Adipocyte (in vitro differentiated cells): ENCODE results near the gene PROK1.
"Not testable (repeated sequence)": the region's sequence is repeated elsewhere in the genome, so short reads cannot be mapped to it uniquely, and the experiment has no call there.

Experiments
- DNase-seq: peaks from one replicate; pipeline ENCODE4 v3.0.0-alpha.2; 2015; ENCODE audit warnings: low read depth
- H3K27me3 ChIP-seq: replicated peaks from 2 replicates; pipeline ENCODE4 v1.7.0; 2013; ENCODE audit warnings: mild to moderate bottlenecking, low read length, moderate library complexity; ENCODE audit not compliant: control insufficient read depth, insufficient read depth
- H3K36me3 ChIP-seq: 2 replicates; pipeline ENCODE4 v1.7.0; 2013; ENCODE audit warnings: low read length, mild to moderate bottlenecking, moderate library complexity; ENCODE audit not compliant: control insufficient read depth, insufficient read depth, severe bottlenecking
- H3K4me1 ChIP-seq: 2 replicates; pipeline ENCODE4 v1.7.0; 2013; ENCODE audit warnings: mild to moderate bottlenecking, low read length, moderate library complexity; ENCODE audit not compliant: control insufficient read depth, insufficient read depth
- H3K4me3 ChIP-seq: 2 replicates; pipeline ENCODE4 v1.7.0; 2013; ENCODE audit warnings: mild to moderate bottlenecking, low read length, moderate library complexity
- H3K9ac ChIP-seq: 2 replicates; pipeline ENCODE4 v1.7.0; 2013; ENCODE audit warnings: mild to moderate bottlenecking, low read length, moderate library complexity
- H3K9me3 ChIP-seq: 2 replicates; pipeline ENCODE4 v1.7.0; 2013; ENCODE audit warnings: mild to moderate bottlenecking, low read length, moderate library complexity; ENCODE audit not compliant: control insufficient read depth

PROK1 gene

DNA sequence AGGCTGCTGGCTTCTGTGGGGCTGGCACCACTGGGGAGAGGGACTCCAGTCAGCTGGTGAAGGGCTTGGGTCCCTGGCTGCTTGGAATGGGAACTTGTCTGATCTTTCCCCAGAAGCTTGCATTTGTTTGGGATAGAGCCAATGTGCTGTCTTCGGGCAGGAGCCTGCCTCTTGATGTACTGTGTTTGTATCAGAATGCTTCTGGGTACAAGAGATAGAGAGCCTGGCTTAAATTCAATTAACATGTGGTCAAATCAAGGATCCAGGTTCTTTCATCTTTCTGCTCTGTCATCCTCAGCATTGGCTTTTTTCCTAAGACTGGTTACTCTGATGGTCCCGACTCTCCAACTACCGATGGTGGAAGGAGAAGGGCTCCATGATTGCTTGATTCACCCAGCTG is 16.0 kb upstream of the PROK1 start:
- DNase-seq, result no peak
- peaks cover 20% of the 10 kb centered on the region for H3K27me3 ChIP-seq

DNA sequence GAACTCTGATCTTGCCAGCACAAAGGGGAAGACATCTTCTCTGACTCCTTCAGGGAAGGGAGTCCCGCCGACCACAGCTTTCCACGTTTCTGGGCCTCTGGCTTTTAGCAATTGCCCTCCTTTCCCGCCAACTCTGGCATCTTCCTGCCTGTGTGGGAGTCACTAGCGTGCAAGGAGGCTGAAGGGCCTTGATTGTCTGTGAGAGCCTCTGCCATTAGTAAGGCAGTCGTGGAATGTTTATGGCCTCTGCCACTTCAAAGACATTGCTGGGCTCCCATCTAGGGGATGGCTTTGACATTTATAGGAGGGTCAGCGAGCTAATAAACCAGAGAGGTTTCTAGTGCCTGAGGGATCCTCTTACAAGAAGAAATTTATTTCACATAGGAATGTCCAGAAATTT is 14.3 kb upstream of the PROK1 start:
- DNase-seq, result peak; percentile 11
- no peak overlapping the region for H3K4me3 ChIP-seq
- H3K27me3 ChIP-seq, result peaks cover 4% of the 10 kb centered on the region
- H3K9ac ChIP-seq, result no peak overlapping the region
- H3K36me3 ChIP-seq, result no peaks in the 10 kb centered on the region
- peaks cover 21% of the 10 kb centered on the region for H3K4me1 ChIP-seq
- H3K9me3 ChIP-seq, result no peaks in the 10 kb centered on the region

More for the DNA sequence above, 16.0 kb upstream of the PROK1 start:
- H3K9ac ChIP-seq, result no peak overlapping the region
- peaks cover 12% of the 10 kb centered on the region for H3K4me1 ChIP-seq
- no peaks in the 10 kb centered on the region for H3K36me3 ChIP-seq
- no peak overlapping the region for H3K4me3 ChIP-seq
- no peaks in the 10 kb centered on the region for H3K9me3 ChIP-seq

DNA sequence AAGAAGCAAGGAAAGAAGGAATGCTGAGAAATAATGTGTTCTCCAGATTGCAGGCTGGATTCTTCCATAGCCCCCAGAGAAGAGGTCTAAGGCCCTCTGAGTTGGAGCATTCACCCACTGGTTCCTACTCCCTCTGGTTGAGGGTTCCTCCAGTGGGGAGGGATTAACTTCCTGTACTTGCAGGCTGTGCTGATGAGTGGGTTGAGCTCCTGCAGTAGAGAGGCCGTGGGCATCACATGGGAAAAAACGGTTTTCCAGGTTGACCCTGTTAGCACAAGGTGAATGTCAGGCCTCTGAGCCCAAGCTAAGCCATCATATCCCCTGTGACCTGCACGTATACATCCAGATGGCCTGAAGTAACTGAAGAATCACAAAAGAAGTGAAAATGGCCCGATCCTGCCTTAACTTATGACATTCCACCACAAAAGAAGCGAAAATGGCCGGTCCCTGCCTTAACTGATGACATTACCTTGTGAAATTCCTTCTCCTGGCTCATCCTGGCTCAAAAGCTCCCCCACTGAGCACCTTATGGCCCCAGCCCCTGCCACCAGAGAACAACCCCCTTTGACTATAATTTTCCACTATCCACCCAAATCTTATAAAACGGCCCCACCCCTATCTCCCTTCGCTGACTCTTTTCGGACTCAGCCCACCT is 13.2 kb upstream of the PROK1 start:
- H3K36me3 ChIP-seq, H3K27me3 ChIP-seq, H3K9me3 ChIP-seq, H3K9ac ChIP-seq, DNase-seq, H3K4me3 ChIP-seq: not testable (repeated sequence)
- peaks cover 29% of the 10 kb centered on the region for H3K4me1 ChIP-seq

DNA sequence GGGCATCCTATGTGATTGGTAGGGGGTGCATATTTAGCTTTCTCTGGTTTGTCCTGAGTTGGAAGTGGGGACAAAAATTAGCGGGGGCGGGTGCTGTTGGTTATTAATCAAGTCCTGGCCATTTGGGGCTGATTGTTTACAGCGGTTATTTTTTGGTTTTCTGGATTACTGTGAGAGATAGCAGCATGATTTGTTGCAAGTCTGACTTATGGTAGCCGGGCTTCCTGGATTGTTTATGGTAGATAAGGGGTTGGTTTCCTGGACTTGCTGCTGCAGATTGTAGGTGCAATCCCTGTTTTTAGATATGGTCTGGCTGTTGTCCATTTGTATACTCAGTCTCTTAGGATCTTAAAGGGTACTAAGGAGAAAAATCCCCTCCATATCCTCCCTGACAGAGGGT is 12.1 kb upstream of the PROK1 start:
- Histone ChIP-seq H3K4me1 (peaks cover 22% of the 10 kb centered on the region), H3K9me3 (no peaks in the 10 kb centered on the region), H3K36me3 (no peaks in the 10 kb centered on the region), H3K27me3 (no peaks in the 10 kb centered on the region), H3K4me3 (no peak overlapping the region), H3K9ac (no peak overlapping the region)
- DNase-seq, result no peak

DNA sequence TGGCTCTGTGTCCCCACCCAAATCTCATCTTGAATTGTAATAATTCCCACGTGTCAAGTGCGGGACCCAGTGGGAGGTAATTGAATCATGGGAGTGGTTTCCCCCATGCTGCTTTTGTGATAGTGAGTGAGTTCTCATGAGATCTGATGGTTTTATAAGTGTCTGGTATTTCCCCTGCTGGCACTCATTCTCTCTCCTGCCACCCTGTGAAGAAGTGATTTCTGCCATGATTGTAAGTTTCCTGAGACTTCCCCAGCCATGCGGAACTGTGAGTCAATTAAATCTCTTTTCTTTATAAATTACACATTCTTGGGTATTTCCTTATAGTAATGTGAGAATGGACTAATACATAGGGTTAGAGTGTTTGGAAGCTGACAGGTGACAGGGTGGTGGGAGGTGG is 11.1 kb upstream of the PROK1 start:
- H3K4me3 ChIP-seq, H3K9me3 ChIP-seq, H3K27me3 ChIP-seq, H3K36me3 ChIP-seq, DNase-seq, H3K9ac ChIP-seq: not testable (repeated sequence)
- peaks cover 18% of the 10 kb centered on the region for H3K4me1 ChIP-seq

DNA sequence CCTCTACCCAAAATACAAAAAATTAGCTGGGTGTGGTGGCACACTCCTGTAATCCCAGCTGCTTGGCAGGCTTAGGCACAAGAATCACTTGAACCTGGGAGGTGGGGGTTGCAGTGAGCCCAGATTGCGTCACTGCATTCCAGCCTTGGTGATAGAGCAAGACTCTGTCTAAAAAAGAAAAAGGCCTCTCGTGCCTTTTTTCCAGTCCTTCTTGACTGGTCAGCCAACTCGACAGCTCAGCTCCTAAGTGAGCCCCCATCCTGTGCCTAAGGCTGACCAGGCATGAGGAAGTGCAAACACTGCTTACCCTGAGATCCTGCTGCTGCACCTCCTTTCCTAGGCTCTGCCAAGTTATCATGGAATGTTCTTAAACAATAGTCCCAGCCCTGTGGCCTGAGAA is 10.1 kb upstream of the PROK1 start:
- no peaks in the 10 kb centered on the region for H3K9me3 ChIP-seq
- peak overlapping the region; percentile 55 for H3K9ac ChIP-seq
- no peaks in the 10 kb centered on the region for H3K36me3 ChIP-seq
- H3K27me3 ChIP-seq, result no peaks in the 10 kb centered on the region
- peak; percentile 77 for DNase-seq
- H3K4me3 ChIP-seq, result no peak overlapping the region
- H3K4me1 ChIP-seq, result peaks cover 18% of the 10 kb centered on the region

DNA sequence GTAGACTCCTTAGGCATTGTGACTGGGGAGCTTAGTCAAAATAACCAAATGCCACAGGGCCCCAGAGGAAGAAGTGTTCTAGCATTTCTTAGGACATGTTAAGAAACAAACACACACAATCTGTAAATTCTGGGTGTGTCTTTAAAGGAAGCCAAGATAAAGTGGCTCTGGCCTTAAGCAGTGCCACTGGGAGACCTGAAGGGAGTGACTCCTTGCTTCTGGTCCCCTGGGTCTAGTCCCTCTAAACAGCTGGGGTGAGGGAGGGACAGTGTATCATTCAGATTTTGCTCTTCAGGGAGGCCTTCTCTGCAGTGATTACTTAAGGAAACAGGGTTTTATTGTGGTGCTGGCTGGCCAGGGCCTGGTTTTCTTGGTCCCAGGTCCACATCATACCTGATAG is 9.1 kb upstream of the PROK1 start:
- DNase-seq, result peak; percentile 28

DNA sequence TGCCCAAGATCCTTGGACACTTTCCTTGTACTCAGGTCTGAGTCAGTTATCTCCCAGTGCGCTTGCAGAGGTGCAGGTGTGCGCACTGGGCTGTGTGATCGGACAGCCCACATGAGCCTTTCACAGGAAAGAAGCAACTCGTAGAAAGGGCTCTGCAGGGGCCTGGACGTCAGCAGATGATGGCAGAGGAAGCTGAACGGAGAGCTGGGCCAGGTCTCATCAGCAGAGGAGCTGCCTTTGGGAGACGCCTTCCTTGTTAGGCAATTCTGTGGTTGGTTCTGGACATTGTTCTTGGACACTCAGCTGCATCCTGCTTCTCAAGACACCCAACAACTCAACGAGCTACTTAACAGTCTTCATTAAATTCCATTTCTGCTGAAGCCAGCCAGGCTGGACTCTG is 7.5 kb upstream of the PROK1 start:
- no peak overlapping the region for H3K4me3 ChIP-seq
- H3K36me3 ChIP-seq, result no peaks in the 10 kb centered on the region
- DNase-seq, result no peak
- H3K4me1 ChIP-seq, result peaks cover 18% of the 10 kb centered on the region
- H3K9ac ChIP-seq, result no peak overlapping the region
- peaks cover 14% of the 10 kb centered on the region for H3K27me3 ChIP-seq
- no peaks in the 10 kb centered on the region for H3K9me3 ChIP-seq

More for the DNA sequence above, 9.1 kb upstream of the PROK1 start:
- H3K4me3 ChIP-seq, result no peak overlapping the region
- no peaks in the 10 kb centered on the region for H3K36me3 ChIP-seq
- no peaks in the 10 kb centered on the region for H3K27me3 ChIP-seq
- peak overlapping the region; percentile 55 for H3K9ac ChIP-seq
- no peaks in the 10 kb centered on the region for H3K9me3 ChIP-seq
- peaks cover 18% of the 10 kb centered on the region for H3K4me1 ChIP-seq

DNA sequence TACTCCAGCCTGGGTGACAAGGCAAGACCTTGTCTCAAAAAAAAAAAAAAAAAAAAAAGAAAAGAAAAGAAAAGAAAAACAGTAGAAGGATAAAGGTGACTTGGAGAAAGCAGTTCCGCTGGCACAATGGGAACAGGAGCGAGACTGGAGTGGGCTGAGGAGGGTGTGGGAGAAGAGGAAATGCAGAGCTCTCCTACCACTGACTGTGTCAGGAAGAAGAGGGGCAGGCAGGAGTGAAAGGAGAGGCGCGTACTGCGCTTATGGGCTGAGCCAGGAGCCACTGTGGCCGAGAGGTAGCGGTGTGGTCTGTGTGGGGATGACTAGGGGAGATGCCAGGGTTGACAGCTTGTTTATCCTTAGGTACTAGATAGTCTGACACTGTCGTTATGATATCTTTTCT is 6.4 kb upstream of the PROK1 start:
- H3K4me3 ChIP-seq, result no peak overlapping the region
- DNase-seq, result no peak
- H3K27me3 ChIP-seq, result peaks cover 19% of the 10 kb centered on the region
- no peaks in the 10 kb centered on the region for H3K9me3 ChIP-seq
- no peaks in the 10 kb centered on the region for H3K36me3 ChIP-seq
- peaks cover 18% of the 10 kb centered on the region for H3K4me1 ChIP-seq
- H3K9ac ChIP-seq, result no peak overlapping the region

DNA sequence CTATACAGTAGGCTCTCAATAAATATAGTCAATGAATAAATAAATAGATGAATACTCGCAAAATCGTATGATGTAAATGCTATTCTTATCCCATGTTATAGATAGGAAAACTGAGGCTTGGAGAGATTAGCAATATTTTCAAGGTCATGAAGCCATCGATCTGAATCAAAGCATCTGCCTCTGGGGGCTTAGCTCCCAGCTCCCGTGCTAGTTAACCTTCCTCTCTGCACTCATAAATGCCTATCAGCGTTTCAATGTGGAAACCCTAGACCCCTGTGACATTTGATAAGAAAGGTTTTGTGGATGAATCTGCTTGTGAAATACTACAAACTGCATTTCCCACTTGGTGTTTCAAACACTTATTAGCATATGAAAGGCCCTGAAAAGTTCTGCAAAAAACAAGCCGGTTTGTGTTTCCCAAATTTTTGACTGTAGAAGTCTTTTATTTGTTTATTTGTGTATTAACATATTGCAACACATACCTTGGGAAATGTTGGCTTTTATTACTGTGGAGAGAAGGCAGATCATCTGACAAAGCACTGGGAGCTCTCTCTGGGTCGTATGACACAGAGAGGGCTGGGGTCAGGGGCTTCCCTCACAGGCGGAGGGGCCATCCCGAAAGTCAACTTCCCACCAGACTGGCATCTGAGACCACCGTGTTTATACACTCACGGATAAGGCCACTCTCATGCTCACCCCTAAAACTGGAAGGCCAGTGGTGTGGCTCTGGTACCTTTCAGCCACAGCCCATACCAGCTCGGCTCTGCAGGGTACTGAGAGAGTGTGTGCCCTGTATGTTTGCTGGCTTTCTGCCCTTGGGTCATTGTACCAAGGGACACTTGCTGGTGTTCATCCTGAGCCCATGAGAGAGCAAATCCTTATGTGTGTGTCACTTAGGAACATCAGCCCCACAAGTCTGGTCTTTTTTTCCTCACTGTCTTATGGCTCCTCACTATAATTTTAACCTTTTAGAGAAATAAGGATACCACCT is 993 bp upstream of the PROK1 start:
- Histone ChIP-seq H3K27me3 (peaks cover 44% of the 10 kb centered on the region), H3K9me3 (no peaks in the 10 kb centered on the region), H3K36me3 (no peaks in the 10 kb centered on the region), H3K4me1 (peaks cover 11% of the 10 kb centered on the region), H3K9ac (peak overlapping the region; percentile 1), H3K4me3 (no peak overlapping the region)
- DNase-seq, result peak; percentile 78

DNA sequence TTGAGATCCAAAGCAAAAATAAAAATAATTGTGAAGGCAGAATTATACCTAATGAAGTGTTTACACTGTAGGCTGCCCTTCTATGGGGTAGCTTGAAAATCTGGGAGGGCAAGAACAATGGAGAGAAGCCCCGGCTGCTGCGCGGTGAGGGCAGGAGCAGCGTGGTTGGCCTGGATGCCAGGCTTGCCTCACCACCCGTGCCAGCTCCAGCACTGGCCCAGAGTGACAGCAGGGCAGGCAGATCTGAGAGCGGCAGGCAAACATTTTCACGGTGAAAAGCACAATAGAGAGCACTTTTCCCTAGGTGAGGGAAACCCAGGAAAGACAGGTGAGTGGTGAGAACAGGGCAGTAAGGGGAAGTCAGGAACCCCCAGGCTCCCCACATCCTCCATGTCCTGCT is 1.4 kb downstream of the PROK1 start:
- Histone ChIP-seq H3K4me3 (no peak overlapping the region), H3K9ac (no peak overlapping the region), H3K4me1 (peaks cover 11% of the 10 kb centered on the region), H3K27me3 (peaks cover 48% of the 10 kb centered on the region), H3K36me3 (no peaks in the 10 kb centered on the region), H3K9me3 (no peaks in the 10 kb centered on the region)
- no peak for DNase-seq
